ENCODE results near the gene CDH23. TPM values are rescaled to one million over a fixed set of nuclear protein-coding genes. Genes with fewer than 3 reads are reported as not detected.

Gene CDH23
- total and polyA plus RNA-seq, 9 of the 15 experiments (the other 6 are each of a cell fraction or from before 2014, with no cell fraction given), result 0.18 to 1.2 (median 0.47) TPM

GRCh38 chr10:71731791-71732190, 335.1 kb downstream of the CDH23 start:
- Histone ChIP-seq H3K27me3 (ENCODE audit: control insufficient read depth in 2 of 2, insufficient read depth in 2 of 2, low read length in 2 of 2) (no peaks in the 10 kb centered on the region; a peak in 1 of 5 replicates), H3K36me3 (ENCODE audit: control insufficient read depth, insufficient read depth, low read length) (no peaks in the 10 kb centered on the region), H3K4me3 (no peak overlapping the region), H3K79me2 (ENCODE audit: control insufficient read depth, insufficient read depth, low read length) (no peaks in the 10 kb centered on the region), H2AFZ (ENCODE audit: low read depth, low read length) (no peak overlapping the region), H3K4me2 (ENCODE audit: insufficient read depth, low read length) (no peak overlapping the region), H3K9me1 (ENCODE audit: control insufficient read depth, insufficient read depth, low read length) (no peaks in the 10 kb centered on the region), H3K9ac (ENCODE audit: insufficient read depth in 1 of 2, low read depth in 2 of 2, low read length in 2 of 2) (peak overlapping the region in 1 of 2 experiments; percentile 67; a peak in 2 of 4 replicates), H3K9me3 (replicated peaks; ENCODE audit: control insufficient read depth, insufficient read depth, low read depth, low read length) (no peaks in the 10 kb centered on the region), H4K20me1 (replicated peaks; ENCODE audit: control insufficient read depth, insufficient read depth, low read length) (no peaks in the 10 kb centered on the region), H3K27ac (ENCODE audit: extremely low read depth, low read depth, low read length) (no peak overlapping the region), H3K4me1 (replicated peaks in 1 of 2; ENCODE audit: control insufficient read depth in 2 of 2, insufficient read depth in 2 of 2, low read length in 2 of 2) (peaks cover 19 to 61% of the 10 kb centered on the region in 2 experiments)
- TF ChIP-seq MCM5 (IDR thresholded peaks at IDR 0.05; ENCODE audit: low read depth) (no peak), CREB1 (IDR thresholded peaks at IDR 0.05) (no peak), CREB1 (CRISPR knock-in tag; IDR thresholded peaks at IDR 0.05) (no peak), ATF3 (IDR thresholded peaks at IDR 0.05) (no peak), ATF3 (CRISPR knock-in tag; conservative IDR thresholded peaks at IDR 0.05) (no peak), FIP1L1 (IDR thresholded peaks at IDR 0.05; ENCODE audit: low read depth, low read length, poor library complexity, severe bottlenecking) (no peak), RBM22 (IDR thresholded peaks at IDR 0.05; ENCODE audit: low read depth, low read length, poor library complexity, severe bottlenecking) (no peak), ESRRA (IDR thresholded peaks at IDR 0.05; ENCODE audit: borderline replicate concordance, low read depth) (no peak), GATAD2A (IDR thresholded peaks at IDR 0.05) (no peak), MEIS2 (IDR thresholded peaks at IDR 0.05; ENCODE audit: partially characterized antibody) (peak; percentile 12), CTBP1 (IDR thresholded peaks at IDR 0.05; ENCODE audit: borderline replicate concordance) (peak; percentile 20; the same call in 1 of the 2 replicates), TAF7 (tag; IDR thresholded peaks at IDR 0.05) (no peak), GTF2A2 (tag; IDR thresholded peaks at IDR 0.05) (no peak), COPS2 (conservative IDR thresholded peaks at IDR 0.05) (no peak), NELFE (IDR thresholded peaks at IDR 0.05; ENCODE audit: insufficient read depth, insufficient read length) (no peak), NCOR1 (IDR thresholded peaks at IDR 0.05) (no peak), RAD21 (CRISPR knock-in tag; conservative IDR thresholded peaks at IDR 0.05 in 1 of 2, IDR thresholded peaks at IDR 0.05 in 1 of 2) (peak in 1 of 2 experiments; percentile 14; a peak in 1 of 4 replicates), BMI1 (IDR thresholded peaks at IDR 0.05; ENCODE audit: low read length) (no peak)
- 19% methylated on average over 12 of the region's 12 CpGs for WGBS (ENCODE audit: insufficient coverage, low coverage, missing lambda C conversion rate)
- peak; percentile 72 for FAIRE-seq
- no TSS peak for BruUV-seq (replicated peaks)
- in situ Hi-C loops (cut with MboI) (no loop called here), intact Hi-C loops (cut with micrococcal nuclease) (no loop called here)
- ATAC-seq, result no peak
- peak in 1 of 4 experiments; percentile 27 for DNase-seq (ENCODE audit: extremely low read depth in 1 of 4, low spot score in 3 of 4)
- CTCF ChIA-PET (ENCODE audit: low intra/inter-chr PET ratio), result no interaction called here
- POLR2A ChIA-PET, result interaction anchor here (0.8 to 1.2 kb wide), 2 partner anchors 9 to 10 kb away, joined by 4 read pairs; no protein-coding TSS in a partner anchor
